Epithelial cell of prostate (primary cell): ENCODE data around the gene DPP7.

ENCODE experiments used
- DNase-seq: peaks from one replicate; pipeline ENCODE4 v3.0.0-alpha.2; 2011; ENCODE audit warnings: low read depth, low spot score
- H3K27ac ChIP-seq: fragments of 450-650 bp; 2 replicates; pipeline ENCODE4 v1.5.1; 2017; ENCODE audit warnings: mild to moderate bottlenecking

The DPP7 gene

DNA sequence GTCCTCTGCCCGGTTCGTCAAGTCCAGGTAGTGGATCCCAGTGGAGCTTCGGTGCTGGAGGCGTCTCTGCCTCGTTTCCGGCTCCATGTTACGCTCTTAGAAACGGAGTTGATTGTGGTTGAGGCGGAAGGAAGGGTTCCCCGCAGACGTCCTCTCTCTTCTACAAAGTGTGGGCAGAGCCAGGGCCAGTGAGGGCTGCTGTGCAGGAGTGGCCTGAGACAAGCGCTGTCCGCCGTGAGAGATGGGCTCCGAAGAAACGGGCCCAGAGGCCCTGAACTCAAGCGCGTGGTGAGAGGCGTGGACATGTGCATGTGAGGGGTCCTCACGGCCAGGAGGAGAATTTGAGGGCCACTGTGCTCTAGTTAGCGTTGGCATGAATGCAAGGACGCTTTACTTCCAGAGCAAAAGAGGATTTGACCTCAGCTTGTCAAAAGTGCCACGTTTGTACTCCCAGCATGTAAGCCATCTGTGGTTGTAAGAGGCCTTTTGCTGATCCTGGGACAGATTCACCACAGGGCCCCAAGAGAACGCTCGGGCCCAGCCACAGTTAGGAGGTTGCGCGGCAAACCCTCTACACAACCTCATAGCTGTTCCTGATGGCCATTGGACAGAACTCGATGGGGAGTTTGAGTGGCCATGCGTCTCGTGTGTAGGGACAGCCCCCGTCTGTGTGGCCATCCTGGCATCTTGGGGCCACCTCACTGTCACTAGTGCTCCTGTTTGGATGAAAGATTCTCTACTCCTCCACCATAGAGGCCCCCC lies 17.6 kb downstream of the DPP7 start:
- no peak for DNase-seq
- H3K27ac ChIP-seq: no peak overlapping the region

DNA sequence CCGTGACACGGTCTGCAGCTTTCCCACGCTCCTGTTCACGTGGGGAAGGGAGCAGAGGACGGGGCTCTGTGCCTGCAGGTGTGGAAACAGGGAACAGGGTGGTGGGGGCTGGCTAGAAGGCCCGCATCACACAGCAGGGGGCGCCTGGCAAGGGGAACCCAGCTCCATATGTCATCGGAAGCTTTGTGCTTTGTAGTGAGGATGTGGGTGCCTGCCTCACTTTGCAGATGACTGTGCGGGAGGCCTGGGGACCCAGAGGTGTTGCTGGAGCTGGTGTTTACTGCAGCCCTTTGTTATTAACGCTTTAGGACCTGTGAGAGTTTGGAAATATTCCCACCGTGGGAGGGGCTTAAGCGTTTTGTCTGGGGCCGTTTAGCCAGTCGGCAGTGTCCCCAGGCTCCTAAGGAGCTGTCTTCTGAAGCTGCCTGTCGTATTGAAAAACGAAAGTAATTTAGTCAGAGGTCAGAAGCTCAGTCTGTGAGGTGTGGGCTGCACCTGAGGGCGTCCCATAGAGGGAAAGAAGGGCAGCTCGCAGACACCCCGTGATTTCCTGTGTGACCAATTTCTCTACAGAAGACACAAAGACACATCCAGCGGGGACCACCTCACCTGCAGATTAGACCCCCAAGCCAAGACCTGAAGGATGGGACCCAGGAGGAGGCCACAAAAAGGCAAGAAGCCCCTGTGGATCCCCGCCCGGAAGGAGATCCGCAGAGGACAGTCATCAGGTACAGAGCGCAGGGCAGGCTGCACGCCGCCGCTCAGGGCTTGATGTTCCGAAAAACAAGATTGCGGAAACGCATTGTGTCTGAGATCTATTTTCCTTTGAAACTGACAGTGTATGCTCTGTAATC lies 18.6 kb downstream of the DPP7 start:
- no peak overlapping the region for H3K27ac ChIP-seq
- DNase-seq: no peak

DNA sequence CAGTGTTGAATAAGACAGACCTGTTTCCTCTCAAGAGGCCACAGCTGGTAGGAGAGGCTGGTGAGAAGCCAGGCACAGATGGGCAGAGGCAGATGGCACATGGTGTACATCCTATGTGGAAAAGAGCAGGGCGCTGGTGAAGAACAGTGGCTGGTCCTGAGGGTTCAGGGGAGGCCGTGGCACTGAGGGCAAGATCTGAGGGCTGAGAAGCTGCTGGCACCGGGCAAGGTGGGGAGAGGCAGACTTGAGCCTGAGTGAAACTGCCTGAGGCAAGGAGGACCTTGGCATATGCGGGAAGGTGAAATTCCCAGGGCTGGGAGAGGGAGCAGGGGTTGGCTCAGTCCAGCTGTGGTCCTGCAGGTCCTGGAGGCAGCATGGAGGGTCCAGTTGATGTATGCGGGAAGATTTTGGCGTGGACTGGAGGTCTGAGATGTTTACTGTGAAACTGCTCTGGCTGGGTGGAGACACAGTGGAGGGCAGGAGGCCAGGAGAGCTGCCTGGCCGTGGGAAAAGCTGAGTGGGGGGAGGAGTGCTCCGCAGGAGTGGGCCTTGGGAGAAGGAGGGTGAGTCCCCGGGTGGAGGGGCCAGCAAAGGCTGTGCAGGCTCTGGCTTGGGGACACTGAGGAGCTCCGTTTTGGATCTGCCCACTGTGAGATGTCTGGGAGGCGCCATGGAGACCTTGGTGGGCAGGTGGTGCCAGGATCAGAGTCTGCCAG lies 25.1 kb downstream of the DPP7 start:
- DNase-seq: no peak
- H3K27ac ChIP-seq: no peak overlapping the region

DNA sequence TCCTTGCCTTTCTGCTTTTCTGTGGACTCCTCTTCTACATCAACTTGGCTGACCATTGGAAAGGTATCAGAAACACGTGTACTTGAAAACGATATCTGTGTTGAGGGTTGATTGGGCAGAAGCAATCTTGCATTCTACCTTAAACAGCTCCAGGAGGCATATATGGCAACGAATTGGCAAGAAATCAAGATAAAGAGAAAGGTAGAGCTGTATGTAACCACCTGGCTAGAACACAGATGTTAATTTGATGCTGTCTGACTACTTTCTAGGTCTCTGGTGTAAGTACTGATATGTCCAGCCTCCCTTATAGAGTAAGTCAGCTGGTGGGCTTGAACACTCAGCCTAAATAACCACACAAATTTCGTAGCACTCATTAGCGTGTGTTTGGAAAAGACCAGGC lies 26.4 kb downstream of the DPP7 start:
- H3K27ac ChIP-seq: no peak overlapping the region
- DNase-seq: no peak

DNA sequence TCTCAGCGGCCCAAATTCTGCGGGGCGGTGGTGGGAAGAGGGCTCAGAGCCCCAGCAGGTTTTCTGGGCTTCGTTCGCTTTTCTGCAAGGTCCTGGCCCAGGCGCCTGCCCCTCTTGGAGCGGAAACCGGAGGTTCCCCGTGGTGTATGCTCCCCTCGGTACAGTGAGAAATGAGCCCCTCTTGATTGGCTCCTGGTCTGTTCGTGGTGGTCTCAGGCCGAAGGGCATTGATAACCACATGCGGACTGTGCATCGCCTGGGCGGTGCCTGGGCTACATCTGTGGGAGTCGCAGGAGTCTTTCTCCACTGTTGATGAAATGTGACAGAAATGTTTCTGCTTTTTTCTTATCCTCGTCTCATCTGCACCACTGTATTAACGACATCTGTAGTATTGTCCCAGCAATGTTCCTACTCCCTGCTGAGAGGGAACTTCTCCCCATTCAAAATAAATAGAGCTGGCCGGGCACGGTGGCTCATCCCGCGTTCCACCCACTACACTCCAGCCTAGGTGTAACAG lies 27.1 kb downstream of the DPP7 start:
- peak overlapping the region; percentile 87 for H3K27ac ChIP-seq
- DNase-seq: no peak

DNA sequence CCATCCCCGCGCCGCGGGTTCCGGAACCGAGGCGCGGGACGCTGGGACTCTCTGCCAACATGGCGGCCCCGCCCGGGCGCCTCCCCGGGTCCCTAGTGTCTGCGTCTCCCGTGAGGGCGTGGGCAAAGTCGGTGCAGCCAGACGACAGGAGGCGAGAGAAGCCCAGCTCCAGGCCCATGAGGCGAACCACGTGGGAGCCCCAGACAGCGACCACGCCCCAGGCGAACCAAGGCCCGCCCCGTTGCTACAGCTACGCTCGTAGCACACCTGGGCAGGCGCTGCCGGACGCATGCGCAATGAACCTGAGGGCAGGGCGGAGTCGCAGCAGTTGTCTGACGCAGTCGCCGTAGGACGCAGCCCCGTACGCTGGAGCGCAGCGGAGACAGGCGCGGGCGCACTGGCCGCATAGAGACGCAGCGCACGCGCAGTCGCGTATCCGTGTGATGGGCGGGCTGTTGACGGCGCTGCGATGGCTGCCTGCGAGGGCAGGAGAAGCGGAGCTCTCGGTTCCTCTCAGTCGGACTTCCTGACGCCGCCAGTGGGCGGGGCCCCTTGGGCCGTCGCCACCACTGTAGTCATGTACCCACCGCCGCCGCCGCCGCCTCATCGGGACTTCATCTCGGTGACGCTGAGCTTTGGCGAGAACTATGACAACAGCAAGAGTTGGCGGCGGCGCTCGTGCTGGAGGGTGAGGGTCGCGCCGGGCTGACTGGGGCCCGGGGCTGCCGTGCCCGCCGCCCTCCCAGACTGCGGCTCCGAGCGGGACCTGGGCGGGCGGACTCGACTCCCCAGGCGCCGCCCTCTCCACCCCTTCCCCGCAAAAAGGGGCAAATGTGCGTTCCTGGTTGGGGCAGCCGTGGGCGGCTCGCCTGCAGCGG lies 27.8 kb downstream of the DPP7 start, which contains the start of gene MAN1B1:
Gene MAN1B1, plus strand, starts transcription at position 455 of the 878 bp plus-strand sequence. Its CDS starts 15 bp downstream, at position 470.
- peak; percentile 96 for DNase-seq
- peak within 1 kb of the TSS; percentile 87 for H3K27ac ChIP-seq

DNA sequence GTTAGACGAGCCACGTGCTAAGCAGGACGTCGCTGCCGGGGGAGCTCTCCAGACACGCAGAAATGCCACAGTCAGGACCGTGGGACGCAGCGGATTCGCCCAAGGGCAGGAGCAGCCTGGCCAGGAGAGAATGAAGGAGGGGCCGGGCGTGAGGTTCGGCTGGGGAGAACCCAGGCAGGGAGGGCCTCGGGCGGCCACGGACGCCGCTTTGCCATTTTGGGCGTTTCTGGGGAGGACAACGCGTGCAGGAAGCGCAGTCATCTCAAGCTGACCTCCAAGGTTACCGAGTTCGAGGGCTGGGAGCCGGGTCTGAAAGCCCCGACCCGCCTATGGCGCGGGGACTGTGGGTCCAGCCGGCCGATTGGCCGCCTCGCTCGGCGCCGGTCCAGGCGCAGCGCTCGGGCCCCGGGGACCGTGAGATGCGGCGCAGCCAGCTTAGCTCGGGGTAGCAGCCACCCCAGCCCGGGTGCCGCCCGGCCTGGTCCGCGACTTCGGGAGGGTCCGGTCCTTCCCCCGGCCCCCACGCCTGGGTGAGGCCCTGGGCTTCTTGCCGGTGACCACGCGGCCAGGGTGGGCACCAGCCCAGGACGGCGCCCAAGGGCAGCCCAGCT lies 28.5 kb downstream of the DPP7 start:
- no peak for DNase-seq
- peak overlapping the region; percentile 87 for H3K27ac ChIP-seq

DNA sequence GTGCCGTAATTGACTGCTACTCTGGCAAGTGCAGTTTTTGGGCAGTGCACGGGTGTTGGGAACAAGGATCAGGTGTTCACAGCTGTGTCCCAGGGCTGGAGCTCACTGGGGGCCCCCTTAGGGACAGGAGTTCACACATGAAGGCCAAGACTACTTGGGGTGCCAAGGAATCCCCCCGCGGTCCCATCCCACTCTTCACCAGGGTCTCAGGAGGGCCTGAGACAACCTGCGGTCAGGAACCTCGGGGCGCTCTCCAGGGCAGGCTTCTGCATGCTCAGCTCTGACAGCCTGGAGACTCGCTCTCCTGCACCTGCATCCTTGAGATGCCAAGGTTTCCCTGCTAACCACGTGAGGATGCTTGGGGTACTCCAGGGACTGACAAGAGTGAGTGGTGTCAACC lies 30.0 kb downstream of the DPP7 start:
- H3K27ac ChIP-seq: peak overlapping the region; percentile 87
- peak; percentile 59 for DNase-seq

DNA sequence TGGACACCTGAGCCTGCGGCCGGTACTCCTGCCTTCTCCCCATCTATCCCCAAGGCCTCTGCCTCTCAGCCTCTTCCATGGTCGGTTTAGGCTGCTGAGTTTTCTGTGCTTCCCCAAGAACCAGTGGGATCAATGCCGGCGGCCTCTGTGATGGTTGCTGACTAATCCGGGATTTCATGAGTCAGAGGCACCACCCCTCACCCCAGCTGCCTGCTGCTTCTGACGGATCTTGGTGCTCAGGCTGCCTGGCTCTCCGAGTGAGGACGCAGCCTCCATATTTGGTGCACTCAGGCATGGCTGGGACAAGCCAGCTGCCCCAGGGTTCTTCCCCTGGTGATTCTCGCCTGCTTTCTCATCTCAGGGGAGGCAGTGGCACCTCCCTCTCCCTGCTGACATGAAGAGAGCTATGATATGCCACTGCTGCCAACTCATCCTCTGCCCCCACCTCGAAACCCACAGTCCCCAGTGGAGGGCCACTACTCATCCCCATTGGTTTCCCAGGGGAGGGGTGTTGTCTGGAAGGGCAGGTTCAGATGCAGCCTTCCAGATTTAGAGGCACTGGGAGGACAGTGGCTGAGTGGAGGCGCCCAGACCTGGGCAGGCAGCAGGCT lies 31.0 kb downstream of the DPP7 start:
- H3K27ac ChIP-seq: peak overlapping the region; percentile 87
- peak; percentile 84 for DNase-seq

DNA sequence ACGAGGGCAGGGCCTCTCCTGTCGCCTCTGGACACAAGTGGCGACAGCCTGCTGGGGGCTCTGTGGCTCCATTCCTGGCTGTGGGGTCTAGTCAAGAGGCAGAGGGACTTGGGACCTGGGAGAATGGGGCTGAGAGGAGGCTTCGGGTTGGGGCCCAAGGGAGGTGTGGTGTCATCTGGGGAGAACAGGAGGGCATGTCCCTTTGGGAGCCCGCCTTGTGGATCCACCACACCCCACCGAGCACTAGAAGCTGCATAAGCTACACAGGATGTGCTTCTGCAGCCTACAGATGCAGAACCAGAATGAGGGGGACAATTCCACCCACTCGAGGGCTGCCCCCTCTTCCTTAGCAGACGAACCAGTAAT lies 31.6 kb downstream of the DPP7 start:
- H3K27ac ChIP-seq: peak overlapping the region; percentile 87
- no peak for DNase-seq

DNA sequence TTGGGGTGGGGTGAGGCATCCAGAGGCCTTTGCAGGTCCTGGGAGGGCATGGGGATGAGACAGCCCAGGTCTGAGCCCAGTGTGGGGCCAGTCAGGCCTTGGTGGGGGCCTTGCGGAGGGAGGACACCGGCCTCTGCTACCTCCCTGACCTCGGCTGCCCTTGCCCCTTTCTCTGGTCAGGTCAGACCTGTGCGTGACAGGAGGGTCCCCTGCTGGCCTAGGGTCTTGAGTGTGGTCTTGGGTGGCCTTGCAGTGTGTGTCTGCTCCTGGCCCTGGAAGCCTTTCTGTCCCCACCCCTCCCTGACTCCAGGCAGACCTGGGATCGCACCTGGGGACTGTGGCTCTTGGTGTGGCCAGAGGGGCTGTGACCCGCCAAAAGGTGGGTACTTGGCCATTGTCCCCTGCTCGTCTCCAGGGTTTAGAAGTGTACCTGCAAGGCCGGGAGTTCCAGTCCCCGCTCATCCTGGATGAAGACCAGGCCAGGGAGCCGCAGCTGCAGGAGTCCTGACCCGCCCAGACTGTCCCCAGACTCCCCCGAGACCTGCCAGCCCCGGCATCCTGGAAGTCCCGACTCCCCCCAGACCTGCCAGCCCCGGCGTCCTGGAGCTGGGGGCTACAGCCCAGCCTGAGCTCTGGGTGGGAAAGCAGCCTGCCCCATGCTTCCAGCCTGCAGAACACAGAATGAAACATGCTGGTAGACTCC lies 32.2 kb downstream of the DPP7 start:
- no peak overlapping the region for H3K27ac ChIP-seq
- DNase-seq: no peak

DNA sequence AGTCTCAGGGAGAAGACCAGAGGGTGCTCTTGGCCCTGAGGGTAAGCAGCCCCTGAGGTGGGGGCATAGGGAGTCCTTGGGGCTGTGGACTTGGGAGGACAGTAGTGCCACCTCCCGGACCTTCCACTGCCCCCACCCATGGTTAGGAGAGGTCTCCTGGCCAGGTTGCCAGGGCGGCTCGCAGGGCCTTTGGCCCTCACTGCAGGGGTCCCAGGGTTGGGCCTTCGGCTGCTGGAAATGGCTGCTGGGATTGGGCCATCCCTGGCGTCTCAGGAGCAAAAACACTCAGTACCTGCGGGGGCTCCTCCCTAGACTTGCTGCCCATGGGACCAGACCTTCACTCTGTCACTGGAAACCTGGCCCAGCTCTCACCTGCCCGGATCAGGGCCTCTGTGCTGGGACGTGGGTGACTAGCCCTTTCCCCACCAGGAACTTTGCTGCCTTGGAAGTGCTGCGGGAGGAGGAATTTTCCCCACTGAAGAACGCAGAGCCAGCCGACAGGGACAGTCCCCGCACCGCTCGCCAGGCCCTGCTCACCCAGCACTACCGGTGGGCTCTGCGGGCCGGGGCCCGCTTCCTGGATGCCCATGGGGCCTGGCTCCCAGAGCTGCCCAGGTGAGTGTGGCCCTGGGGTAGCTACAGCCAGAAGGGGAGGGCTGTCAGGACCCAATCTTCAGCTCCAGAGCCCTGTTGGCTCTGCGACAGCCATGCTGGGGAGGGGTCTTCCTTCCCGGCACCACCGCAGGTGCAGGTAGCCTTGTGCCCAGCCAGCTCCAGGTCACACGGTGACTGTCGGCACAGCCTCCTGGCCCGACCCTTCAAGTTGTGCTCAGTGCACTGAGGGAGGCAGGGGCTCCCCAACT lies 34.0 kb downstream of the DPP7 start:
- no peak for DNase-seq
- H3K27ac ChIP-seq: no peak overlapping the region

DNA sequence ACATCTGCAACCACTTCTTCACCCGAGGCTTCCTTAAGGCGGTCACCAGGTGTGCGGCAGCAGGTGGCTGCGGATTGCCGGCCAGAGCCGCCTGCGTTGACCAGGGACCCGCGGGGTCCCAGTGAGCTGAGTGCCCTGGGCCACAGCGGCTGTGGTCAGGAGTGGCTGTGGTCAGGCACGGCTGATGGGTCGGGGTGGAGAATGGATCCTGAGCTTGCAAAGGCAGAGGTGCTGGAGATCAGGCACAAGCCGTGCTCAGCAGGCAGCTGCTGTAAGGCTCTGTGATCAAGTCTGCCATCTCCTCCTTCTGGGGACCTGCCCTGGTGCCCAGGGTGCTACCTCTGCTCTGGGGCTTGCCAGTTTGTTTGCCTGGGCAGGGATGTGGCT lies 35.1 kb downstream of the DPP7 start:
- no peak for DNase-seq
- H3K27ac ChIP-seq: no peak overlapping the region

DNA sequence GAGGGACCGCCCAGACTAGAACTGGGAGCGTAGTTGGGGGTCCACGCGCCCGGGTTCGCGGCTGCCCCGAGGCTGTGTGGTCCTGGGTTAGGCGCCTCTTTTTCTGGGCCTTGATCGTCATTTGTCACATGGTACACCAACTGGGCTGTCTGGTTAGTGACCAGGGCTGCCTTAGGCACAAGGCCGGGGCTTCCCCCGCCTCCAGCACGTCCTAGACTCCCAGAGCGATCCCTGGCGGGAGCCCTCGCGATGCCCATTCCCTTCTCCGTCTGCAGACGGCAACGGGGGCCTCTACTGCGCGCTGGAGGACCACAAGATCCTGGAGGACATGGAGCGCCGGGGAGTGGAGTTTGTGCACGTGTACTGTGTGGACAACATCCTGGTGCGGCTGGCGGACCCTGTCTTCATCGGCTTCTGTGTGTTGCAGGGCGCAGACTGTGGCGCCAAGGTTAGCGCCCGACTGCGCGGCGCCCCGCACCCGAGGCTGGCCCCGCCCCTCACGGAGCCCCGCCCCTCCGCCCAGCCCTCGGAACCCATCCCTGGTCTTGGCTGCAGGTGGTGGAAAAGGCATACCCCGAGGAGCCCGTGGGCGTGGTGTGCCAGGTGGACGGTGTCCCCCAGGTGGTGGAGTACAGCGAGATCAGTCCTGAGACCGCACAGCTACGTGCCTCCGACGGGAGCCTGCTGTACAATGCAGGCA lies 35.7 kb downstream of the DPP7 start:
- no peak overlapping the region for H3K27ac ChIP-seq
- DNase-seq: no peak

DNA sequence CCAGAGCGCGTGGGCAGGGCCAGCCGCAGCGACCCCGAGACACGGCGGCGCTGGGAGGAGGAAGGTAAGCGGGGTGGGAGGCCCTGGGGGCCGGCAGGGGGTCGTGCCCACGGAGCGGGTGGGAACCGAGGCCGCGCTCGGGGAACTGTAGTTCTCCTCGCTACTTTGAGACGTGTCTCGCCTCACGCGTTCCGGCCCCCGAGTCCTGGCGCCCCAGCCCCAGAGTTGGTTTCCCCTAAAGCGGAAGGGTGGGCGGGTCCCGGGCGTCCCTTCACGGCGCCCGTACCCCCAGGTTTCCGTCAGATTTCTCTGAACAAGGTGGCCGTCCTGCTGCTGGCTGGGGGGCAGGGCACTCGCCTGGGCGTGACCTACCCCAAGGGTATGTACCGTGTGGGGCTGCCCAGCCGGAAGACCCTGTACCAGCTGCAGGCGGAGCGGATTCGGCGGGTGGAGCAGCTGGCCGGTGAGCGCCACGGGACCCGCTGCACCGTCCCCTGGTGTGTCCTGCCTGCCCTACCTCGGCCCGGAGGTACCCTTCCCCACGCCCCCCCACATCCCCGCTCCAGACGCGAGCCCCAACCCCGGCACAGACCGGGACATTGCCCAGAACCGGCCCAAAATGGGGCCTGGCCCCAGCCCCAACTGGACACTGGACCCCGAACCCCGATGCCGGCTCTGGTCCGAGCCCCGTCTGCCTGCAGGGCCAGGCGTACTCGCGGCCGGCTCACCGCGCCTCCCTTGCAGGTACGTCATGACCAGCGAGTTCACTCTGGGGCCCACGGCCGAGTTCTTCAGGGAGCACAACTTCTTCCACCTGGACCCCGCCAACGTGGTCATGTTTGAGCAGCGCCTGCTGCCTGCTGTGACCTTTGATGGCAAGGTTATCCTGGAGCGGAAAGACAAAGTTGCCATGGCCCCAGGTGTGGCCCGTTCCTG lies 36.5 kb downstream of the DPP7 start:
- H3K27ac ChIP-seq: no peak overlapping the region

More for the DNA sequence above, 36.5 kb downstream of the DPP7 start:
- no peak for DNase-seq
